Sigmoid colon (tissue), 4 donors: Measurements from ENCODE around the gene ALDH16A1.

Experiments used
- EP300 ChIP-seq, 4 donors: sonication (generic); formaldehyde crosslinking; IDR thresholded peaks; one replicate each; pipeline ENCODE4 v1.6.1; 2017; ENCODE audit warnings: antibody characterized with exemption in 4 of 4
- POLR2A ChIP-seq, 2 donors: fragments of 450-650 bp; IDR thresholded peaks; one replicate each; pipeline ENCODE4 v1.6.1; 2016; ENCODE audit warnings: antibody characterized with exemption in 2 of 2, mild to moderate bottlenecking in 2 of 2, moderate library complexity in 2 of 2
- TF ChIP-seq, protein P1 (sequence below), 4 experiments: fragments of 450-650 bp in 3 of 4; fragments of 200-600 bp in 1 of 4; IDR thresholded peaks; one replicate each; pipeline ENCODE4 v1.5.1; 2016 to 2019; ENCODE audit warnings: antibody characterized with exemption in 4 of 4, mild to moderate bottlenecking in 3 of 4, moderate library complexity in 2 of 4

DNA sequence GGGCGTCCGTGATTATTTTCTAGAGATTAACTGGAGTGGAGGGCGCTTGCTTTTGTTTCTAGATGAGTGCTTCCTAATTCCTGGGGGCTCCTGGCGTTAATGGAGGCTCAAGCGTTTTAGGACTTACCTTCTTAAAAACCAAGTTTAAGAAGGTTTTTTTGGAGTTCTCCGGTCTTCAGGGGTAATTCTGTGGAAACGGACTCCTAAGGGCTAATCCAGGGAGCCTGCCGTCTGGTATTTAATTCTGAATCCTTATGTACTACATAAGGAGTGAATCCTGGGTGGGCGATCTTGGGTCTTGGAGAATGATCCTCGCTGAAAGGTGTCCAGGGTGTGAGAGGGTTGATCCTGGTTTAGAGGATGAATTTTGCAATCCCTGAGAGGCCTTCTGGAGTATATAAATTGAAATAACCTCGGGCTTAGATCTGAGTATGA lies 43.6 kb downstream of the ALDH16A1 start:
- TF ChIP-seq, protein P1, sequence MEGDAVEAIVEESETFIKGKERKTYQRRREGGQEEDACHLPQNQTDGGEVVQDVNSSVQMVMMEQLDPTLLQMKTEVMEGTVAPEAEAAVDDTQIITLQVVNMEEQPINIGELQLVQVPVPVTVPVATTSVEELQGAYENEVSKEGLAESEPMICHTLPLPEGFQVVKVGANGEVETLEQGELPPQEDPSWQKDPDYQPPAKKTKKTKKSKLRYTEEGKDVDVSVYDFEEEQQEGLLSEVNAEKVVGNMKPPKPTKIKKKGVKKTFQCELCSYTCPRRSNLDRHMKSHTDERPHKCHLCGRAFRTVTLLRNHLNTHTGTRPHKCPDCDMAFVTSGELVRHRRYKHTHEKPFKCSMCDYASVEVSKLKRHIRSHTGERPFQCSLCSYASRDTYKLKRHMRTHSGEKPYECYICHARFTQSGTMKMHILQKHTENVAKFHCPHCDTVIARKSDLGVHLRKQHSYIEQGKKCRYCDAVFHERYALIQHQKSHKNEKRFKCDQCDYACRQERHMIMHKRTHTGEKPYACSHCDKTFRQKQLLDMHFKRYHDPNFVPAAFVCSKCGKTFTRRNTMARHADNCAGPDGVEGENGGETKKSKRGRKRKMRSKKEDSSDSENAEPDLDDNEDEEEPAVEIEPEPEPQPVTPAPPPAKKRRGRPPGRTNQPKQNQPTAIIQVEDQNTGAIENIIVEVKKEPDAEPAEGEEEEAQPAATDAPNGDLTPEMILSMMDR (IDR thresholded peaks at IDR 0.05): no peak
- TF ChIP-seq POLR2A (IDR thresholded peaks at IDR 0.05) (no peak), EP300 (IDR thresholded peaks at IDR 0.05) (no peak)
